ENCODE data around the gene OXCT1.

DNA sequence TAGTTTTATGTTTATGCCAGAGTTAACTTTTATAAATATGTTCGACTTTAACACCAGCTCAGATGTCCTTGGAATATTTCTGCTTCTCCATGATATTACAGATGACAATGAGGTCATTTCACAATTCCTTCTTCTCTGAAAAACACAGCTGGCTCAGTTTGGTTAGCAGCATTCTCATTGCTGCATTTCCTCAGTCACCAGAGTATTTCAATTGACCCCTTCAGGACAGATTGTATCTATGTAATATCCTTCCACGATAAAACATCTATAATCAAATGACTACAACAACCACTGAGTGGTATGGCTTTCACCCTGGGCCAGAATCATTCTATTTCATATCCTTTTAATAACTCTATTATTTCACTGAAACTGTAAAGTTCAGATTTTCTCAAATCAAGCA lies 148.7 kb downstream of the OXCT1 start:
- TF ChIP-seq, protein P1, sequence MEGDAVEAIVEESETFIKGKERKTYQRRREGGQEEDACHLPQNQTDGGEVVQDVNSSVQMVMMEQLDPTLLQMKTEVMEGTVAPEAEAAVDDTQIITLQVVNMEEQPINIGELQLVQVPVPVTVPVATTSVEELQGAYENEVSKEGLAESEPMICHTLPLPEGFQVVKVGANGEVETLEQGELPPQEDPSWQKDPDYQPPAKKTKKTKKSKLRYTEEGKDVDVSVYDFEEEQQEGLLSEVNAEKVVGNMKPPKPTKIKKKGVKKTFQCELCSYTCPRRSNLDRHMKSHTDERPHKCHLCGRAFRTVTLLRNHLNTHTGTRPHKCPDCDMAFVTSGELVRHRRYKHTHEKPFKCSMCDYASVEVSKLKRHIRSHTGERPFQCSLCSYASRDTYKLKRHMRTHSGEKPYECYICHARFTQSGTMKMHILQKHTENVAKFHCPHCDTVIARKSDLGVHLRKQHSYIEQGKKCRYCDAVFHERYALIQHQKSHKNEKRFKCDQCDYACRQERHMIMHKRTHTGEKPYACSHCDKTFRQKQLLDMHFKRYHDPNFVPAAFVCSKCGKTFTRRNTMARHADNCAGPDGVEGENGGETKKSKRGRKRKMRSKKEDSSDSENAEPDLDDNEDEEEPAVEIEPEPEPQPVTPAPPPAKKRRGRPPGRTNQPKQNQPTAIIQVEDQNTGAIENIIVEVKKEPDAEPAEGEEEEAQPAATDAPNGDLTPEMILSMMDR (tag by site-specific recombination; IDR thresholded peaks at IDR 0.05): no peak
- TF ChIP-seq YY1 (tag by site-specific recombination; IDR thresholded peaks at IDR 0.05) (no peak), KLF9 (tag by site-specific recombination; IDR thresholded peaks at IDR 0.05; ENCODE audit: low read depth) (no peak), ZNF747 (tag by site-specific recombination; IDR thresholded peaks at IDR 0.05) (no peak), INSM2 (tag by site-specific recombination; IDR thresholded peaks at IDR 0.05) (no peak), GLI4 (tag by site-specific recombination; IDR thresholded peaks at IDR 0.05) (no peak), ATF2 (tag by site-specific recombination; IDR thresholded peaks at IDR 0.05; ENCODE audit: low read depth) (no peak)

All from HEK293 (cell line).